Measurements from ENCODE around the gene ZNF219.

The ZNF219 gene

GRCh38 chr14:21075719-21076437 lies 22.6 kb downstream of the ZNF219 start:
- Histone ChIP-seq H2AFZ (ENCODE audit: low read depth, low read length) (no peak overlapping the region), H3K9ac (ENCODE audit: low read length) (no peak overlapping the region)

GRCh38 chr14:21074398-21075272 lies 23.8 kb downstream of the ZNF219 start:
- 94% methylated on average over 26 of the region's 26 CpGs for WGBS
- H3K36me3 ChIP-seq (ENCODE audit: control insufficient read depth in 1 of 2, insufficient read depth in 2 of 2, low read depth in 1 of 2, low read length in 2 of 2): peaks cover 63 to 69% of the 10 kb centered on the region in 2 experiments
- peak overlapping the region; percentile 16 for H4K91ac ChIP-seq (ENCODE audit: low read length)
- no peak overlapping the region for H3K14ac ChIP-seq (ENCODE audit: low read length in 2 of 2)
- no peak overlapping the region for H2BK15ac ChIP-seq (ENCODE audit: low read depth, poor library complexity, severe bottlenecking)
- H3K4ac ChIP-seq (ENCODE audit: low read depth in 1 of 2, low read length in 2 of 2): no peak overlapping the region
- H4K8ac ChIP-seq (ENCODE audit: low read length): peak overlapping the region; percentile 14
- no peaks in the 10 kb centered on the region for H3K9me3 ChIP-seq (ENCODE audit: control insufficient read depth, low read length)
- no peak overlapping the region for H2BK12ac ChIP-seq (ENCODE audit: low read length in 2 of 2)
- H3K79me1 ChIP-seq (replicated peaks; ENCODE audit: low read length, poor library complexity, severe bottlenecking): peaks cover 50% of the 10 kb centered on the region
- no peak for DNase-seq
- no peak overlapping the region for H2AFZ ChIP-seq (ENCODE audit: low read depth, low read length)
- H3K18ac ChIP-seq (ENCODE audit: low read depth in 1 of 2, low read length in 2 of 2): no peak overlapping the region
- H3K4me2 ChIP-seq (ENCODE audit: low read length, poor library complexity, severe bottlenecking): no peak overlapping the region
- H3K27ac ChIP-seq (ENCODE audit: low read length, poor library complexity, severe bottlenecking): no peak overlapping the region
- no peaks in the 10 kb centered on the region for H3K27me3 ChIP-seq (ENCODE audit: control insufficient read depth in 1 of 2, insufficient read depth in 1 of 2, low read length in 2 of 2)
- H2AK5ac ChIP-seq (ENCODE audit: low read length, severe bottlenecking): peak overlapping the region; percentile 51
- H3K4me1 ChIP-seq (ENCODE audit: control insufficient read depth, insufficient read depth, low read depth, low read length): peaks cover 19% of the 10 kb centered on the region
- H3K4me3 ChIP-seq (ENCODE audit: insufficient read depth in 1 of 2, low read depth in 1 of 2, low read length in 2 of 2): no peak overlapping the region
- H2BK120ac ChIP-seq (ENCODE audit: low read depth, low read length): no peak overlapping the region
- H3K23ac ChIP-seq (ENCODE audit: low read length in 2 of 2): no peak overlapping the region
- no peak overlapping the region for H2BK5ac ChIP-seq (ENCODE audit: low read depth, low read length, poor library complexity, severe bottlenecking)
- no peak overlapping the region for H3K9ac ChIP-seq (ENCODE audit: low read length)

More at GRCh38 chr14:21075719-21076437, 22.6 kb downstream of the ZNF219 start:
- Histone ChIP-seq H3K4ac (ENCODE audit: low read depth in 1 of 2, low read length in 2 of 2) (no peak overlapping the region), H3K36me3 (ENCODE audit: control insufficient read depth in 1 of 2, insufficient read depth in 2 of 2, low read depth in 1 of 2, low read length in 2 of 2) (peaks cover 75 to 82% of the 10 kb centered on the region in 2 experiments), H2BK15ac (ENCODE audit: low read depth, poor library complexity, severe bottlenecking) (no peak overlapping the region), H3K4me1 (ENCODE audit: control insufficient read depth, insufficient read depth, low read depth, low read length) (peaks cover 19% of the 10 kb centered on the region), H3K23ac (ENCODE audit: low read length in 2 of 2) (no peak overlapping the region), H2BK12ac (ENCODE audit: low read length in 2 of 2) (no peak overlapping the region), H3K18ac (ENCODE audit: low read depth in 1 of 2, low read length in 2 of 2) (no peak overlapping the region), H3K27me3 (ENCODE audit: control insufficient read depth in 1 of 2, insufficient read depth in 1 of 2, low read length in 2 of 2) (no peaks in the 10 kb centered on the region), H2BK5ac (ENCODE audit: low read depth, low read length, poor library complexity, severe bottlenecking) (no peak overlapping the region), H4K91ac (ENCODE audit: low read length) (no peak overlapping the region), H3K4me2 (ENCODE audit: low read length, poor library complexity, severe bottlenecking) (no peak overlapping the region), H3K14ac (ENCODE audit: low read length in 2 of 2) (no peak overlapping the region), H2AK5ac (ENCODE audit: low read length, severe bottlenecking) (no peak overlapping the region), H3K79me1 (replicated peaks; ENCODE audit: low read length, poor library complexity, severe bottlenecking) (peaks cover 61% of the 10 kb centered on the region), H4K8ac (ENCODE audit: low read length) (no peak overlapping the region), H3K4me3 (ENCODE audit: insufficient read depth in 1 of 2, low read depth in 1 of 2, low read length in 2 of 2) (peak overlapping the region in 1 of 2 experiments; percentile 4), H2BK120ac (ENCODE audit: low read depth, low read length) (no peak overlapping the region), H3K9me3 (ENCODE audit: control insufficient read depth, low read length) (no peaks in the 10 kb centered on the region), H3K27ac (ENCODE audit: low read length, poor library complexity, severe bottlenecking) (no peak overlapping the region)
- 96% methylated on average over 9 of the region's 9 CpGs for WGBS
- no peak for DNase-seq

- H3K4me3 ChIP-seq (ENCODE audit: insufficient read depth in 1 of 2, low read depth in 1 of 2, low read length in 2 of 2): no peak overlapping the region
- peak overlapping the region; percentile 55 for H4K91ac ChIP-seq (ENCODE audit: low read length)
- DNase-seq: no peak
- H3K36me3 ChIP-seq (ENCODE audit: control insufficient read depth in 1 of 2, insufficient read depth in 2 of 2, low read depth in 1 of 2, low read length in 2 of 2): peaks cover 55 to 62% of the 10 kb centered on the region in 2 experiments
- H3K18ac ChIP-seq (ENCODE audit: low read depth in 1 of 2, low read length in 2 of 2): no peak overlapping the region
- H2AK5ac ChIP-seq (ENCODE audit: low read length, severe bottlenecking): no peak overlapping the region
- H3K9ac ChIP-seq (ENCODE audit: low read length): peak overlapping the region; percentile 12
- no peak overlapping the region for H2BK5ac ChIP-seq (ENCODE audit: low read depth, low read length, poor library complexity, severe bottlenecking)
- H3K4me2 ChIP-seq (ENCODE audit: low read length, poor library complexity, severe bottlenecking): no peak overlapping the region
- peaks cover 24% of the 10 kb centered on the region for H3K4me1 ChIP-seq (ENCODE audit: control insufficient read depth, insufficient read depth, low read depth, low read length)
- no peaks in the 10 kb centered on the region for H3K9me3 ChIP-seq (ENCODE audit: control insufficient read depth, low read length)
- H3K79me1 ChIP-seq (replicated peaks; ENCODE audit: low read length, poor library complexity, severe bottlenecking): peaks cover 51% of the 10 kb centered on the region
- no peak overlapping the region for H3K27ac ChIP-seq (ENCODE audit: low read length, poor library complexity, severe bottlenecking)
- 97% methylated on average over 9 of the region's 9 CpGs for WGBS
- H4K8ac ChIP-seq (ENCODE audit: low read length): no peak overlapping the region
- no peak overlapping the region for H3K23ac ChIP-seq (ENCODE audit: low read length in 2 of 2)
- H2BK120ac ChIP-seq (ENCODE audit: low read depth, low read length): no peak overlapping the region
- H3K14ac ChIP-seq (ENCODE audit: low read length in 2 of 2): no peak overlapping the region
- no peak overlapping the region for H2BK12ac ChIP-seq (ENCODE audit: low read length in 2 of 2)
- no peaks in the 10 kb centered on the region for H3K27me3 ChIP-seq (ENCODE audit: control insufficient read depth in 1 of 2, insufficient read depth in 1 of 2, low read length in 2 of 2)
- H3K4ac ChIP-seq (ENCODE audit: low read depth in 1 of 2, low read length in 2 of 2): no peak overlapping the region
- H2AFZ ChIP-seq (ENCODE audit: low read depth, low read length): no peak overlapping the region
- H2BK15ac ChIP-seq (ENCODE audit: low read depth, poor library complexity, severe bottlenecking): no peak overlapping the region
Measured at GRCh38 chr14:21073921-21074320, 24.5 kb downstream of the ZNF219 start.

GRCh38 chr14:21072781-21073339 lies 25.6 kb downstream of the ZNF219 start:
- H3K27ac ChIP-seq (ENCODE audit: low read length, poor library complexity, severe bottlenecking): peak overlapping the region; percentile 100
- H3K23ac ChIP-seq (ENCODE audit: low read length in 2 of 2): no peak overlapping the region
- H3K9ac ChIP-seq (ENCODE audit: low read length): peak overlapping the region; percentile 88
- H2BK120ac ChIP-seq (ENCODE audit: low read depth, low read length): no peak overlapping the region
- peak overlapping the region; percentile 58 for H4K91ac ChIP-seq (ENCODE audit: low read length)
- no peaks in the 10 kb centered on the region for H3K9me3 ChIP-seq (ENCODE audit: control insufficient read depth, low read length)
- H3K14ac ChIP-seq (ENCODE audit: low read length in 2 of 2): peak overlapping the region in 1 of 2 experiments; percentile 35
- H3K4me3 ChIP-seq (ENCODE audit: insufficient read depth in 1 of 2, low read depth in 1 of 2, low read length in 2 of 2): peak overlapping the region in 1 of 2 experiments; percentile 54
- WGBS: 96% methylated on average over 9 of the region's 9 CpGs
- H2BK5ac ChIP-seq (ENCODE audit: low read depth, low read length, poor library complexity, severe bottlenecking): no peak overlapping the region
- no peak overlapping the region for H2AFZ ChIP-seq (ENCODE audit: low read depth, low read length)
- peak overlapping the region in 1 of 2 experiments; percentile 24 for H3K4ac ChIP-seq (ENCODE audit: low read depth in 1 of 2, low read length in 2 of 2)
- H3K4me2 ChIP-seq (ENCODE audit: low read length, poor library complexity, severe bottlenecking): peak overlapping the region; percentile 91
- peaks cover 45 to 51% of the 10 kb centered on the region in 2 experiments for H3K36me3 ChIP-seq (ENCODE audit: control insufficient read depth in 1 of 2, insufficient read depth in 2 of 2, low read depth in 1 of 2, low read length in 2 of 2)
- H2AK5ac ChIP-seq (ENCODE audit: low read length, severe bottlenecking): peak overlapping the region; percentile 76
- no peaks in the 10 kb centered on the region for H3K27me3 ChIP-seq (ENCODE audit: control insufficient read depth in 1 of 2, insufficient read depth in 1 of 2, low read length in 2 of 2)
- H2BK12ac ChIP-seq (ENCODE audit: low read length in 2 of 2): peak overlapping the region in 1 of 2 experiments; percentile 47
- no peak overlapping the region for H4K8ac ChIP-seq (ENCODE audit: low read length)
- H3K4me1 ChIP-seq (ENCODE audit: control insufficient read depth, insufficient read depth, low read depth, low read length): peaks cover 29% of the 10 kb centered on the region
- H3K18ac ChIP-seq (ENCODE audit: low read depth in 1 of 2, low read length in 2 of 2): no peak overlapping the region
- no peak for DNase-seq
- peaks cover 47% of the 10 kb centered on the region for H3K79me1 ChIP-seq (replicated peaks; ENCODE audit: low read length, poor library complexity, severe bottlenecking)
- H2BK15ac ChIP-seq (ENCODE audit: low read depth, poor library complexity, severe bottlenecking): peak overlapping the region; percentile 3
